ENCODE measurements around the gene LIMA1.
"Not testable (repeated sequence)": the region's sequence is repeated elsewhere in the genome, so short reads cannot be mapped to it uniquely, and the experiment has no call there.

The LIMA1 gene

GRCh38 chr12:50221228-50222008, 61.9 kb downstream of the LIMA1 start:
- ChIA-PET POLR2A (interaction anchor here (0.8 to 3.1 kb wide), 18 partner anchors 10 to 182 kb away, joined by 3 to 29 read pairs (median 4); partner anchors contain the start of genes CERS5, COX14 and LIMA1), CTCF (interaction anchor here (0.6 to 0.7 kb wide), 2 partner anchors 28 to 276 kb away, joined by 3 to 4 read pairs; no protein-coding TSS in a partner anchor)
- TF ChIP-seq SP1 (IDR thresholded peaks at IDR 0.05) (no peak), FOXA1 (IDR thresholded peaks at IDR 0.05) (no peak), CTBP1 (IDR thresholded peaks at IDR 0.05; ENCODE audit: borderline replicate concordance) (peak; percentile 89), NFRKB (IDR thresholded peaks at IDR 0.05) (no peak), ARNT (IDR thresholded peaks at IDR 0.05) (no peak), TARDBP (IDR thresholded peaks at IDR 0.05) (no peak), ZNF384 (IDR thresholded peaks at IDR 0.05) (no peak), FOXK2 (IDR thresholded peaks at IDR 0.05) (no peak), ELF4 (IDR thresholded peaks at IDR 0.05) (peak; percentile 28; the same call in 1 of the 2 replicates), HDGF (IDR thresholded peaks at IDR 0.05; ENCODE audit: borderline replicate concordance) (no peak), SUZ12 (IDR thresholded peaks at IDR 0.05) (no peak), FOXM1 (IDR thresholded peaks at IDR 0.05; ENCODE audit: borderline replicate concordance) (0 out of 2 replicates have a peak, but pooled peaks have one; percentile 26), L3MBTL2 (conservative IDR thresholded peaks at IDR 0.05) (no peak), LEF1 (IDR thresholded peaks at IDR 0.05; ENCODE audit: borderline replicate concordance) (0 out of 2 replicates have a peak, but pooled peaks have one; percentile 13), BHLHE40 (IDR thresholded peaks at IDR 0.05; ENCODE audit: borderline replicate concordance) (no peak)
- TF ChIP-seq, protein P1, sequence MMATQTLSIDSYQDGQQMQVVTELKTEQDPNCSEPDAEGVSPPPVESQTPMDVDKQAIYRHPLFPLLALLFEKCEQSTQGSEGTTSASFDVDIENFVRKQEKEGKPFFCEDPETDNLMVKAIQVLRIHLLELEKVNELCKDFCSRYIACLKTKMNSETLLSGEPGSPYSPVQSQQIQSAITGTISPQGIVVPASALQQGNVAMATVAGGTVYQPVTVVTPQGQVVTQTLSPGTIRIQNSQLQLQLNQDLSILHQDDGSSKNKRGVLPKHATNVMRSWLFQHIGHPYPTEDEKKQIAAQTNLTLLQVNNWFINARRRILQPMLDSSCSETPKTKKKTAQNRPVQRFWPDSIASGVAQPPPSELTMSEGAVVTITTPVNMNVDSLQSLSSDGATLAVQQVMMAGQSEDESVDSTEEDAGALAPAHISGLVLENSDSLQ (IDR thresholded peaks at IDR 0.05) = peak; percentile 89
- peak; percentile 60 for DNase-seq (ENCODE audit: extremely low spot score)

- no peak for DNase-seq (ENCODE audit: extremely low spot score)
- POLR2A ChIA-PET = interaction anchor here (1.2 to 3.1 kb wide), 10 partner anchors 9 to 136 kb away, joined by 3 to 29 read pairs (median 6); partner anchors contain the start of genes CERS5 and LIMA1
- TF ChIP-seq TARDBP (IDR thresholded peaks at IDR 0.05) (no peak), HDGF (IDR thresholded peaks at IDR 0.05; ENCODE audit: borderline replicate concordance) (no peak), ELF4 (IDR thresholded peaks at IDR 0.05) (no peak), LEF1 (IDR thresholded peaks at IDR 0.05; ENCODE audit: borderline replicate concordance) (no peak), SUZ12 (IDR thresholded peaks at IDR 0.05) (no peak)
- TF ChIP-seq, protein P1 (IDR thresholded peaks at IDR 0.05) = no peak
- CTCF ChIA-PET = interaction anchor here (0.7 kb wide), 1 partner anchor 479 kb away, joined by 3 read pairs; the partner anchor contains the start of gene TMBIM6
Observed at GRCh38 chr12:50220363-50220995, 62.8 kb downstream of the LIMA1 start.

DNA sequence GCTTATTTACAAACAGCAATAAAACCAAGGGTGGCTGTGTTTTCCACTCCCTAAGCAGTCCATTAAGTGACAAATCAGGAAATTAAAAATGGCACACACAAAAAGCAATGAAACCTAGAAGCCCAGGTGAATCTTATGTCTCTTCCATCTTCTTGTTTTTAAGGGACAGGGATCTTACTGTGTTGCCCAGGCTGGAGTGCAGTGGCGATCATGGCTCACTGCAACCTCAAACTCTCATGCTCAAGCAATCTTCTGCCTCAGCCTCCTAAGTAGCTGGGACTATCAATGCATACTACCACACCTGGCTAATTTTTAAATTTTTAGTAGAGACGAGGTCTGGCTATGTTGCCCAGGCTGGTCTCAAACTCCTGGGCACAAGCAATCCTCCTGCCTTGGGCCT, 63.8 kb downstream of the LIMA1 start:
- ChIA-PET POLR2A (no interaction called here), CTCF (no interaction called here)
- TF ChIP-seq BHLHE40 (IDR thresholded peaks at IDR 0.05; ENCODE audit: borderline replicate concordance) (no peak), LEF1 (IDR thresholded peaks at IDR 0.05; ENCODE audit: borderline replicate concordance) (no peak), FOXA1 (IDR thresholded peaks at IDR 0.05) (no peak), TARDBP (IDR thresholded peaks at IDR 0.05) (no peak), L3MBTL2 (conservative IDR thresholded peaks at IDR 0.05) (no peak), SP1 (IDR thresholded peaks at IDR 0.05) (no peak), ZNF384 (IDR thresholded peaks at IDR 0.05) (no peak), HDGF (IDR thresholded peaks at IDR 0.05; ENCODE audit: borderline replicate concordance) (no peak), NFRKB (IDR thresholded peaks at IDR 0.05) (no peak), FOXM1 (IDR thresholded peaks at IDR 0.05; ENCODE audit: borderline replicate concordance) (no peak), SUZ12 (IDR thresholded peaks at IDR 0.05) (no peak), CTBP1 (IDR thresholded peaks at IDR 0.05; ENCODE audit: borderline replicate concordance) (no peak), ARNT (IDR thresholded peaks at IDR 0.05) (no peak), ELF4 (IDR thresholded peaks at IDR 0.05) (no peak)
- TF ChIP-seq, protein P1 (IDR thresholded peaks at IDR 0.05) = no peak
- no peak for DNase-seq (ENCODE audit: extremely low spot score)

GRCh38 chr12:50219001-50219400, 64.3 kb downstream of the LIMA1 start:
- CTCF ChIA-PET = interaction anchor here (0.6 kb wide), 1 partner anchor 368 kb away, joined by 3 read pairs; no protein-coding TSS in a partner anchor
- POLR2A ChIA-PET; DNase-seq (ENCODE audit: extremely low spot score): not testable (repeated sequence)

- ChIA-PET POLR2A (no interaction called here), CTCF (interaction anchor here (0.5 kb wide), 1 partner anchor 28 kb away, joined by 3 read pairs; no protein-coding TSS in a partner anchor)
- no peak for DNase-seq (ENCODE audit: extremely low spot score)
- TF ChIP-seq CTBP1 (IDR thresholded peaks at IDR 0.05; ENCODE audit: borderline replicate concordance) (no peak), HDGF (IDR thresholded peaks at IDR 0.05; ENCODE audit: borderline replicate concordance) (no peak), FOXA1 (IDR thresholded peaks at IDR 0.05) (no peak), NFRKB (IDR thresholded peaks at IDR 0.05) (no peak), FOXK2 (IDR thresholded peaks at IDR 0.05) (no peak), FOXM1 (IDR thresholded peaks at IDR 0.05; ENCODE audit: borderline replicate concordance) (no peak), ARNT (IDR thresholded peaks at IDR 0.05) (no peak), TARDBP (IDR thresholded peaks at IDR 0.05) (no peak), SUZ12 (IDR thresholded peaks at IDR 0.05) (no peak), LEF1 (IDR thresholded peaks at IDR 0.05; ENCODE audit: borderline replicate concordance) (no peak), L3MBTL2 (conservative IDR thresholded peaks at IDR 0.05) (no peak), BHLHE40 (IDR thresholded peaks at IDR 0.05; ENCODE audit: borderline replicate concordance) (no peak), ZNF384 (IDR thresholded peaks at IDR 0.05) (no peak), SP1 (IDR thresholded peaks at IDR 0.05) (no peak), ELF4 (IDR thresholded peaks at IDR 0.05) (no peak)
- TF ChIP-seq, protein P1 (IDR thresholded peaks at IDR 0.05) = no peak
Observed at GRCh38 chr12:50218386-50218785, 64.9 kb downstream of the LIMA1 start.

Data from HEK293T (cell line).